Left ventricle myocardium inferior (tissue), 1 donor: Measurements from ENCODE around the gene KCTD16. TPM values are rescaled to one million over a fixed set of nuclear protein-coding genes. Genes with fewer than 3 reads are reported as not detected.

Source experiments
- DNase-seq: peaks from one replicate; pipeline ENCODE4 v3.0.0-alpha.2; 2020
- H3K27ac ChIP-seq: fragments of 200-600 bp; replicated peaks from 2 replicates; pipeline ENCODE4 v1.8.0; 2021
- H3K27me3 ChIP-seq: fragments of 200-600 bp; 2 replicates; pipeline ENCODE4 v1.8.0; 2021; ENCODE audit warnings: low read depth
- H3K36me3 ChIP-seq: fragments of 200-600 bp; 2 replicates; pipeline ENCODE4 v1.8.0; 2021
- H3K4me1 ChIP-seq: fragments of 200-600 bp; 2 replicates; pipeline ENCODE4 v1.8.0; 2021
- H3K4me3 ChIP-seq: fragments of 200-600 bp; 2 replicates; pipeline ENCODE4 v1.8.0; 2021; ENCODE audit warnings: mild to moderate bottlenecking, moderate library complexity
- H3K9me3 ChIP-seq: fragments of 200-600 bp; replicated peaks from 2 replicates; pipeline ENCODE4 v1.8.0; 2021
- CTCF ChIP-seq: fragments of 200-600 bp; IDR thresholded peaks from 2 replicates; pipeline ENCODE4 v1.8.0; 2021; ENCODE audit warnings: antibody characterized with exemption, mild to moderate bottlenecking, borderline replicate concordance
- intact Hi-C: fragments of 100-400 bp; cut with micrococcal nuclease; formaldehyde crosslinking; loops from one replicate; pipeline ENCODE4 v1.11.0; 2022
- total RNA-seq: library from RNA; stranded (reverse); fragmentation: NEBNext Ultra II Directional; extraction: Animal tissue kit (Norgen Biotek cat#: 25700); gene quantifications from one replicate; pipeline ENCODE4 v1.2.1, GENCODE V29; 2021
- donor health status: DM: no; HTN: yes; CAD: no; lungs with severe emphysema.

The KCTD16 gene
- total RNA-seq, 1 donor from 2014 or later, result 0.08 TPM

GRCh38 chr5:144487761-144488160, 317.1 kb downstream of the KCTD16 start:
- H3K36me3 ChIP-seq, result no peaks in the 10 kb centered on the region
- H3K9me3 ChIP-seq, result peaks cover 25% of the 10 kb centered on the region
- no peak overlapping the region for H3K4me3 ChIP-seq
- no peak for DNase-seq
- intact Hi-C loops, result no loop called here
- TF ChIP-seq CTCF, result no peak
- no peaks in the 10 kb centered on the region for H3K4me1 ChIP-seq
- H3K27ac ChIP-seq, result no peak overlapping the region
- peaks cover 7% of the 10 kb centered on the region for H3K27me3 ChIP-seq

DNA sequence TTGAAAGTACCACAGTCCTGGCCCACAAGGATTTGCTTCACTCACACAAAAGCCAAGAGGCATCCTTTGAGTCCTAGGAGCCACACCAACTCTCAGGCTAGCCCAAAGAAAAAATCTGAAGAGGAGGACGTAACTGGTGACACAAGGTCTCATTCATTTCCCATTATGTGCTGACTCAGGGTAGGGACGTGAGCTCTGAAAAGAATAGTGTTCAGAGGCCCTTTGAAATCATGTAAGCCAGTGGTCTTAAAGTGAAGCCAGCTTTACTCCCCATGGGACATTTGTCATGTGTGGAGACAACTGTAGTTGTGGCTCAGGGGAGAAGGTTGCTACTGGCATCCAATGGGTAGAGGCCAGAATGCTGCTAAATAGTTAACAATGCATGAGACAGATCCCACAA, 332.4 kb downstream of the KCTD16 start:
- no peaks in the 10 kb centered on the region for H3K27me3 ChIP-seq
- H3K36me3 ChIP-seq, result no peaks in the 10 kb centered on the region
- H3K27ac ChIP-seq, result no peak overlapping the region
- DNase-seq, result no peak
- peaks cover 16% of the 10 kb centered on the region for H3K9me3 ChIP-seq
- TF ChIP-seq CTCF, result no peak
- no peaks in the 10 kb centered on the region for H3K4me1 ChIP-seq
- intact Hi-C loops, result no loop called here
- no peak overlapping the region for H3K4me3 ChIP-seq

GRCh38 chr5:144504929-144505577, 334.4 kb downstream of the KCTD16 start:
- no peaks in the 10 kb centered on the region for H3K4me1 ChIP-seq
- H3K27ac ChIP-seq, result no peak overlapping the region
- no peak for TF ChIP-seq CTCF
- no peaks in the 10 kb centered on the region for H3K36me3 ChIP-seq
- no peak for DNase-seq
- peaks cover 12% of the 10 kb centered on the region for H3K9me3 ChIP-seq
- no peak overlapping the region for H3K4me3 ChIP-seq
- intact Hi-C loops, result no loop called here
- no peaks in the 10 kb centered on the region for H3K27me3 ChIP-seq

- no peak for TF ChIP-seq CTCF
- Histone ChIP-seq H3K4me1 (no peaks in the 10 kb centered on the region), H3K27ac (no peak overlapping the region), H3K9me3 (peaks cover 9% of the 10 kb centered on the region), H3K4me3 (no peak overlapping the region), H3K36me3 (no peaks in the 10 kb centered on the region), H3K27me3 (no peaks in the 10 kb centered on the region)
- no peak for DNase-seq
- intact Hi-C loops, result no loop called here
These were observed 340.3 kb downstream of the KCTD16 start for GRCh38 chr5:144510845-144511579.

DNA sequence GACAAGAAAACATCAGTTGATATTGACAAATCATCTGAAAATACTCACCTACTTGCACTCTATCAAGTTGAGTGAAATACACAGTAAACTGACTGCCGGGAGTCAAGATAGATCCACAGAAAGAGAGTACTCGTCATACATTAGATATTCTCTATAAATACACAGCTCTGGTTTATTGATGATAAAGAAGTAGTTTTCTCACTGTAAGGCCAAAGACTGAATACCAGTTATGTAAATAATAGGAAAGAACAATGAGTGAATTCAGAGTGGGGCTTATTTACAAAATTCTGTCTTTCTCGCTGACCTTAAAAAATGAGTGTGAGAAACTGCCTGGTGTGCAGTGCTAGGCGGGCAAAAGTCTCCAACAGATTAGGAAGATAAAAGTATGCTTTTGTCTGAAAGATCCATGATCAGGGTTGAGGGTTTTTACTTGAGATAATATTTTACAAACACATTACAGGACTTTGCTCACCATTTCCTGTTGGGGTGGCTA, 341.0 kb downstream of the KCTD16 start:
- TF ChIP-seq CTCF, result no peak

More for the DNA sequence above, 341.0 kb downstream of the KCTD16 start:
- Histone ChIP-seq H3K4me3 (no peak overlapping the region), H3K9me3 (peaks cover 9% of the 10 kb centered on the region), H3K4me1 (no peaks in the 10 kb centered on the region), H3K27me3 (no peaks in the 10 kb centered on the region), H3K36me3 (no peaks in the 10 kb centered on the region), H3K27ac (no peak overlapping the region)
- intact Hi-C loops, result no loop called here
- DNase-seq, result no peak
